AG09319 (cell line): ENCODE results near the gene CALR3.
"Not testable (repeated sequence)": the region's sequence is repeated elsewhere in the genome, so short reads cannot be mapped to it uniquely, and the experiment has no call there.

ENCODE experiments used
- DNase-seq: peaks from one replicate; pipeline ENCODE4 v3.0.0-alpha.2; 2010; ENCODE audit warnings: low read depth; ENCODE audit errors: extremely low read depth
- CTCF ChIP-seq: IDR thresholded peaks from 2 replicates; pipeline ENCODE4 v1.5.1; 2011; ENCODE audit warnings: low read depth, mild to moderate bottlenecking, inconsistent platforms, low read length, moderate library complexity

Gene CALR3

GRCh38 chr19:16495982-16496612, at the start of gene CALR3, which contains the start of gene C19orf44:
TSS of gene CALR3 (minus strand) at chr19:16496167. CDS start at chr19:16496129, 38 bp downstream.
TSS of gene C19orf44 (plus strand) at chr19:16496394. CDS start at chr19:16500793, 4,399 bp downstream.
- peak; percentile 93 for DNase-seq
- TF ChIP-seq CTCF: no peak; the same call in 1 of the 2 replicates

GRCh38 chr19:16544473-16545231, 48.7 kb upstream of the CALR3 start:
- DNase-seq: no peak
- no peak for TF ChIP-seq CTCF

GRCh38 chr19:16543734-16544133, 47.8 kb upstream of the CALR3 start:
- not testable (repeated sequence) for DNase-seq

- DNase-seq: no peak
- no peak for TF ChIP-seq CTCF
Measured at GRCh38 chr19:16542910-16543472, 47.0 kb upstream of the CALR3 start.

- no peak for TF ChIP-seq CTCF
Measured at GRCh38 chr19:16542045-16542909, 46.3 kb upstream of the CALR3 start, which contains the start of gene CHERP. TSS of gene CHERP (minus strand) at chr19:16542437. CDS start at chr19:16542378, 59 bp downstream.

GRCh38 chr19:16541526-16542044, 45.6 kb upstream of the CALR3 start:
- DNase-seq: no peak
- no peak for TF ChIP-seq CTCF

More at GRCh38 chr19:16542045-16542909, 46.3 kb upstream of the CALR3 start, which contains the start of gene CHERP:
- peak; percentile 81 for DNase-seq

GRCh38 chr19:16540948-16541347, 45.0 kb upstream of the CALR3 start:
- no peak for TF ChIP-seq CTCF
- no peak for DNase-seq
